ENCODE results near the gene NACC2.
"Not testable (repeated sequence)": the region's sequence is repeated elsewhere in the genome, so short reads cannot be mapped to it uniquely, and the experiment has no call there.

Gene NACC2

DNA sequence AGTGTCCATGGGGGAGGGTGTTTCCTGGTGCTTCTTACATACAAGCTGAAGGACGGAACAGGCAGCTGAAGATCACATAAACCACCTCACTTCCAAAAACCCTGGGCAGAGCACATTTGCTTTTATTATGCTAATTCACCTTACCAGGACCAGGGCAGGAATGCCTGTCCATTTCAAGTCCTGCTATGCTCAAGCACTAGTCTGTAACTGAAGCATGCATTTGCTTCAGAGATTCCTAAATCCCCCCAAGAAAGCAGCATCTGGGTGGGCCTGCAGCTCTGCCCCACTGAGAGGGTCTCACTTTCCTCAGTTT, 9.4 kb upstream of the NACC2 start:
- TF ChIP-seq, protein P1, sequence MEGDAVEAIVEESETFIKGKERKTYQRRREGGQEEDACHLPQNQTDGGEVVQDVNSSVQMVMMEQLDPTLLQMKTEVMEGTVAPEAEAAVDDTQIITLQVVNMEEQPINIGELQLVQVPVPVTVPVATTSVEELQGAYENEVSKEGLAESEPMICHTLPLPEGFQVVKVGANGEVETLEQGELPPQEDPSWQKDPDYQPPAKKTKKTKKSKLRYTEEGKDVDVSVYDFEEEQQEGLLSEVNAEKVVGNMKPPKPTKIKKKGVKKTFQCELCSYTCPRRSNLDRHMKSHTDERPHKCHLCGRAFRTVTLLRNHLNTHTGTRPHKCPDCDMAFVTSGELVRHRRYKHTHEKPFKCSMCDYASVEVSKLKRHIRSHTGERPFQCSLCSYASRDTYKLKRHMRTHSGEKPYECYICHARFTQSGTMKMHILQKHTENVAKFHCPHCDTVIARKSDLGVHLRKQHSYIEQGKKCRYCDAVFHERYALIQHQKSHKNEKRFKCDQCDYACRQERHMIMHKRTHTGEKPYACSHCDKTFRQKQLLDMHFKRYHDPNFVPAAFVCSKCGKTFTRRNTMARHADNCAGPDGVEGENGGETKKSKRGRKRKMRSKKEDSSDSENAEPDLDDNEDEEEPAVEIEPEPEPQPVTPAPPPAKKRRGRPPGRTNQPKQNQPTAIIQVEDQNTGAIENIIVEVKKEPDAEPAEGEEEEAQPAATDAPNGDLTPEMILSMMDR (conservative IDR thresholded peaks at IDR 0.05; ENCODE audit: low read length) = no peak
- TF ChIP-seq EZH2phosphoT487 (IDR thresholded peaks at IDR 0.05; ENCODE audit: borderline replicate concordance) = no peak
- no peak overlapping the region for H2AFZ ChIP-seq (ENCODE audit: low read length)
- no peaks in the 10 kb centered on the region for H3K27me3 ChIP-seq (ENCODE audit: insufficient read depth, low read length, poor library complexity, severe bottlenecking)
- no peaks in the 10 kb centered on the region for H3K36me3 ChIP-seq (ENCODE audit: insufficient read depth, low read length)
- H3K9ac ChIP-seq (ENCODE audit: low read depth, low read length, poor library complexity, severe bottlenecking) = peak overlapping the region; percentile 88
- peaks cover 7% of the 10 kb centered on the region; the same call in 1 of the 2 replicates for H3F3A ChIP-seq (ENCODE audit: low read depth)
- no peaks in the 10 kb centered on the region for H3K9me2 ChIP-seq (replicated peaks; ENCODE audit: low read depth, low read length)
- peaks cover 39% of the 10 kb centered on the region for H3K4me1 ChIP-seq (ENCODE audit: insufficient read depth, low read length, poor library complexity, severe bottlenecking)
- H3K79me2 ChIP-seq (ENCODE audit: insufficient read depth, low read length) = peaks cover 14% of the 10 kb centered on the region; the same call in 1 of the 2 replicates
- H3K4me2 ChIP-seq (ENCODE audit: low read depth, low read length, poor library complexity, severe bottlenecking) = no peak overlapping the region
- no peak overlapping the region for H3K4me3 ChIP-seq (ENCODE audit: low read length, poor library complexity, severe bottlenecking)
- no peaks in the 10 kb centered on the region for H3K9me3 ChIP-seq (ENCODE audit: insufficient read depth, low read depth, low read length)
- no peaks in the 10 kb centered on the region for H4K20me1 ChIP-seq (ENCODE audit: insufficient read depth, low read length, poor library complexity, severe bottlenecking)

- Histone ChIP-seq H3K9me2 (replicated peaks; ENCODE audit: low read depth, low read length) (no peaks in the 10 kb centered on the region), H3K27me3 (ENCODE audit: insufficient read depth, low read length, poor library complexity, severe bottlenecking) (no peaks in the 10 kb centered on the region), H3K4me1 (ENCODE audit: insufficient read depth, low read length, poor library complexity, severe bottlenecking) (peaks cover 33% of the 10 kb centered on the region), H3K4me3 (ENCODE audit: low read length, poor library complexity, severe bottlenecking) (no peak overlapping the region), H3K9ac (ENCODE audit: low read depth, low read length, poor library complexity, severe bottlenecking) (no peak overlapping the region), H4K20me1 (ENCODE audit: insufficient read depth, low read length, poor library complexity, severe bottlenecking) (no peaks in the 10 kb centered on the region), H3F3A (ENCODE audit: low read depth) (peaks cover 7% of the 10 kb centered on the region; the same call in 1 of the 2 replicates), H3K9me3 (ENCODE audit: insufficient read depth, low read depth, low read length) (no peaks in the 10 kb centered on the region), H3K4me2 (ENCODE audit: low read depth, low read length, poor library complexity, severe bottlenecking) (no peak overlapping the region), H3K36me3 (ENCODE audit: insufficient read depth, low read length) (no peaks in the 10 kb centered on the region), H3K79me2 (ENCODE audit: insufficient read depth, low read length) (peaks cover 12% of the 10 kb centered on the region; the same call in 1 of the 2 replicates), H2AFZ (ENCODE audit: low read length) (no peak overlapping the region)
- TF ChIP-seq, protein P1 (conservative IDR thresholded peaks at IDR 0.05; ENCODE audit: low read length) = no peak
- no peak for TF ChIP-seq EZH2phosphoT487 (IDR thresholded peaks at IDR 0.05; ENCODE audit: borderline replicate concordance)
These were observed 8.8 kb upstream of the NACC2 start for GRCh38 chr9:136103651-136104487.

- H3K27me3 ChIP-seq (ENCODE audit: insufficient read depth, low read length, poor library complexity, severe bottlenecking) = not testable (repeated sequence)
- peaks cover 15% of the 10 kb centered on the region for H3K4me1 ChIP-seq (ENCODE audit: insufficient read depth, low read length, poor library complexity, severe bottlenecking)
These were observed 6.6 kb upstream of the NACC2 start for GRCh38 chr9:136101615-136102074.

More at GRCh38 chr9:136101615-136102074, 6.6 kb upstream of the NACC2 start:
- not testable (repeated sequence) for H3K79me2 ChIP-seq (ENCODE audit: insufficient read depth, low read length); H4K20me1 ChIP-seq (ENCODE audit: insufficient read depth, low read length, poor library complexity, severe bottlenecking); H3K9me2 ChIP-seq (replicated peaks; ENCODE audit: low read depth, low read length); H2AFZ ChIP-seq (ENCODE audit: low read length); H3K4me2 ChIP-seq (ENCODE audit: low read depth, low read length, poor library complexity, severe bottlenecking); H3K4me3 ChIP-seq (ENCODE audit: low read length, poor library complexity, severe bottlenecking); H3K9ac ChIP-seq (ENCODE audit: low read depth, low read length, poor library complexity, severe bottlenecking); H3F3A ChIP-seq (ENCODE audit: low read depth); H3K9me3 ChIP-seq (ENCODE audit: insufficient read depth, low read depth, low read length); H3K36me3 ChIP-seq (ENCODE audit: insufficient read depth, low read length)
